HEK293 (cell line): ENCODE data around the gene TIAM1.

ENCODE experiments used
- ZBTB21 ChIP-seq: fragments of 450-650 bp; formaldehyde crosslinking; IDR thresholded peaks from 2 replicates; pipeline ENCODE4 v1.5.1; 2017; ENCODE audit warnings: missing biosample characterization, missing genetic modification characterization
- ZNF785 ChIP-seq: fragments of 450-650 bp; formaldehyde crosslinking; IDR thresholded peaks from 2 replicates; pipeline ENCODE4 v1.5.1; 2016; ENCODE audit warnings: missing biosample characterization, missing genetic modification characterization
- TF ChIP-seq, protein P1 (sequence below): fragments of 450-650 bp; formaldehyde crosslinking; IDR thresholded peaks from 2 replicates; pipeline ENCODE4 v1.5.1; 2016; ENCODE audit warnings: missing biosample characterization, missing genetic modification characterization, low read depth

DNA sequence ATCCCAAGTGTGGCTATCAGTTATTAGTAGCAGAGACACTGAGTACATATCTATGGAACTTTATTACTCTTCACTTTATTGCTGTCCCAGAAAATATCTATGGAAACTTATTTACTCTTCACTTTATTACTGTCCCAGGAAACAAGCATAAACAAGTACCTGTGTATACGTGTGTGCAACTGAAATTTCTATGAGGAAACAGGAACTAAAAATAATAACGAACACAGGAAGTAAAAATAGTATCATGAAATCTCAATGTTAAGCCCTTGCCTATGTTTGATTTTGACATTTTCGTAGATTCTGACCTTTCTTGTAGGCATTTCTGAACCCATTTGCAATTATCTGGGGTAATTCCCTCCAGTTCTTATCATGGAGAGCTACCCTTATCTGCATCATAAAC lies 240.9 kb downstream of the TIAM1 start:
- TF ChIP-seq, protein P1, sequence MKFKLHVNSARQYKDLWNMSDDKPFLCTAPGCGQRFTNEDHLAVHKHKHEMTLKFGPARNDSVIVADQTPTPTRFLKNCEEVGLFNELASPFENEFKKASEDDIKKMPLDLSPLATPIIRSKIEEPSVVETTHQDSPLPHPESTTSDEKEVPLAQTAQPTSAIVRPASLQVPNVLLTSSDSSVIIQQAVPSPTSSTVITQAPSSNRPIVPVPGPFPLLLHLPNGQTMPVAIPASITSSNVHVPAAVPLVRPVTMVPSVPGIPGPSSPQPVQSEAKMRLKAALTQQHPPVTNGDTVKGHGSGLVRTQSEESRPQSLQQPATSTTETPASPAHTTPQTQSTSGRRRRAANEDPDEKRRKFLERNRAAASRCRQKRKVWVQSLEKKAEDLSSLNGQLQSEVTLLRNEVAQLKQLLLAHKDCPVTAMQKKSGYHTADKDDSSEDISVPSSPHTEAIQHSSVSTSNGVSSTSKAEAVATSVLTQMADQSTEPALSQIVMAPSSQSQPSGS (tag by site-specific recombination): no peak
- TF ChIP-seq ZBTB21 (tag by site-specific recombination) (no peak), ZNF785 (tag by site-specific recombination) (no peak)
